GM21786 (cell line): Measurements from ENCODE around the gene PCSK1.
"Not testable (repeated sequence)": the region's sequence is repeated elsewhere in the genome, so short reads cannot be mapped to it uniquely, and the experiment has no call there.

Experiments
- ATAC-seq: cut with Tn5 transposase; IDR thresholded peaks from one replicate; pipeline ENCODE4 v1.9.1; 2021; ENCODE audit not compliant: unreplicated experiment

Gene PCSK1

GRCh38 chr5:96427824-96428223 is 5.2 kb downstream of the PCSK1 start:
- ATAC-seq: no peak

- ATAC-seq: no peak
Measured at GRCh38 chr5:96426831-96427230, 6.2 kb downstream of the PCSK1 start.

- ATAC-seq: no peak
Measured at GRCh38 chr5:96425443-96425842, 7.6 kb downstream of the PCSK1 start.

- no peak for ATAC-seq
Measured at GRCh38 chr5:96415897-96416296, 17.2 kb downstream of the PCSK1 start.

- ATAC-seq: no peak
Measured at GRCh38 chr5:96412868-96413449, 20.1 kb downstream of the PCSK1 start.

GRCh38 chr5:96410013-96410412 is 23.0 kb downstream of the PCSK1 start:
- ATAC-seq: no peak

GRCh38 chr5:96408841-96409538 is 24.1 kb downstream of the PCSK1 start:
- no peak for ATAC-seq

GRCh38 chr5:96408210-96408777 is 24.8 kb downstream of the PCSK1 start:
- ATAC-seq: no peak

GRCh38 chr5:96407436-96407835 is 25.6 kb downstream of the PCSK1 start:
- no peak for ATAC-seq

GRCh38 chr5:96404191-96404867 is 28.7 kb downstream of the PCSK1 start:
- no peak for ATAC-seq

GRCh38 chr5:96402500-96402899 is 30.5 kb downstream of the PCSK1 start:
- no peak for ATAC-seq

- ATAC-seq: no peak
Measured at GRCh38 chr5:96396878-96397277, 36.2 kb downstream of the PCSK1 start.

GRCh38 chr5:96395295-96395694 is 37.8 kb downstream of the PCSK1 start:
- not testable (repeated sequence) for ATAC-seq

- ATAC-seq: no peak
Measured at GRCh38 chr5:96391921-96392320, 41.1 kb downstream of the PCSK1 start.

GRCh38 chr5:96388176-96388575 is 44.9 kb downstream of the PCSK1 start:
- no peak for ATAC-seq

GRCh38 chr5:96387616-96388015 is 45.4 kb downstream of the PCSK1 start:
- no peak for ATAC-seq

GRCh38 chr5:96385538-96385937 is 47.5 kb downstream of the PCSK1 start:
- ATAC-seq: no peak

- ATAC-seq: no peak
Measured at GRCh38 chr5:96384353-96384752, 48.7 kb downstream of the PCSK1 start.

- ATAC-seq: no peak
Measured at GRCh38 chr5:96381526-96381925, 51.5 kb downstream of the PCSK1 start.

GRCh38 chr5:96379896-96380295 is 53.2 kb downstream of the PCSK1 start:
- no peak for ATAC-seq

- ATAC-seq: no peak
Measured at GRCh38 chr5:96377597-96377996, 55.5 kb downstream of the PCSK1 start.

- no peak for ATAC-seq
Measured at GRCh38 chr5:96377167-96377566, 55.9 kb downstream of the PCSK1 start.
